Measurements from ENCODE around the gene DTNB.
"Not testable (repeated sequence)": the region's sequence is repeated elsewhere in the genome, so short reads cannot be mapped to it uniquely, and the experiment has no call there.

DTNB gene

DNA sequence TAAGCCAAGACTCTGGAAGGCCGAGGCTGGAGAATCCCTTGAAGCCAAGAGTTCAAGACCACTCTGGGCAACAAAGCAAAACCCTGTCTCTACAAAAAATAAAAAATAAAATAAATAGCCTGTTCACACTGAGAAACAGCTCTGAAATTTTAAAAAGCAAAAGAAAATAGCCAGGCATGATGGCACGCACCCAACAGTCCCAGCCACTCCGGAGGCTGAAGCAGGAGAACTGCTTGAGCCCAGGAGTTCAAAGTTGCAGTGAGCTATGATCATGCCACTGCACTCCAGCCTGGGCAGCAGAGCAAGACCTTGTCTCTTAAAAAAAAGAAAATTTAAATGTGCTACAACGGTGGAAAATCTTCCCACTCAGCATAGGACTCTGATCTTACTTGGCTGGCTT is 52.7 kb downstream of the DTNB start:
- DNase-seq = no peak

- no peak for DNase-seq
These were observed 53.3 kb downstream of the DTNB start for GRCh38 chr2:25620077-25620476.

DNA sequence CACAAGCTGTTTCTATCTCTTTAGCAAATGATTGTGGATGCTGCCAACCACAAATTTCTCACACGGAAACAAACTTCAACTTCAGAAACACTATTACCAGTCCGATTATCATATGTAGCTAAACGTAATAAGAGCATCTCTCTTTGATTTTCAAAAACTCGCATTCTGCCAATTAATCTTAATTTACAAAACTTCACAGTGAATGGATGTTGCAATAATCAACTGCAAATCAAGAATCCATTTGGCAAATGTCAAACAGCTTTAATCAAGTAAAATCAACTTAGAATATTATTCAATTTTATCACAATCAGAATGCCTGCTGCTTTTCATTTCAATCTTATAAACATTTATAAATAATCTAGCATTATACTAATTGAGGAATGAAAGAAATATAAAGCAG is 54.2 kb downstream of the DTNB start:
- no peak for DNase-seq

GRCh38 chr2:25618676-25619075 is 54.7 kb downstream of the DTNB start:
- DNase-seq = no peak

GRCh38 chr2:25617948-25618646 is 55.3 kb downstream of the DTNB start:
- DNase-seq = no peak

DNA sequence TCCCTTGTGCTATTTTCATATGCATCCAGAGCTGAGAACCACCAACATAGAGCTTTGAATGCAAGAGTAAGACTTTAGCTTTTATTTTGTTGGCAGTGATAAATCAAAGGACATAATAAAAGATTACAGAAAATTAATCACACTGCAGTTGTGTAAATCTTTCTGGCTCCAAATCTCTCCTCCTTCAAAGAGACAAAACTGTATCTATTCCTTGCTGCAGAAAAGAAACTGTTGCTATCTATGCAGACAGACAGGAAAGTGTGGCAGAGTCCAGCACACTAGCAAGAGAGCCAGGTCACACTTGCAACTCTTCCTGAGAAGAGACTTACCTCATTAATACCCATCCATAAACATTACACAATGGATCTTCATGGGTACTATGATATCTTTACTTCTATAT is 57.5 kb downstream of the DTNB start:
- DNase-seq = no peak

DNA sequence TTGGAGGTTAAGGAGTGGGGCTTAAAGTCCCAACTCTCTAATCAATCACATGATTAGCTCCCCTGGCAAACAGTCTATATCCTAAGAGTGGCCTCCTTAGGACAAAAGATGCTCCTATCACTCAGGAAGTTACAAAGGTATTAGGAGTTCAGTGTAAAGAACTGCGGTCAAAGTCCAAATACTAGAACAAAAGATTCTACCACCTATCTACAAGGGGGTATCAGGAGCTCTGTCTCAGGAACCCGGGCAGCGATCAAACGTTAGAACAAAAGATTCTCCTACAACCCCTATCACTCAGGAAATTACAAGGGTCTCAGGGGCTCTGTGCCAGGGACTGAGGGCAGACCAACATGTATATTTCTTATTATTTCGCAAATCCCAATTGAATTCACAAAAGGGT is 58.0 kb downstream of the DTNB start:
- DNase-seq = no peak

DNA sequence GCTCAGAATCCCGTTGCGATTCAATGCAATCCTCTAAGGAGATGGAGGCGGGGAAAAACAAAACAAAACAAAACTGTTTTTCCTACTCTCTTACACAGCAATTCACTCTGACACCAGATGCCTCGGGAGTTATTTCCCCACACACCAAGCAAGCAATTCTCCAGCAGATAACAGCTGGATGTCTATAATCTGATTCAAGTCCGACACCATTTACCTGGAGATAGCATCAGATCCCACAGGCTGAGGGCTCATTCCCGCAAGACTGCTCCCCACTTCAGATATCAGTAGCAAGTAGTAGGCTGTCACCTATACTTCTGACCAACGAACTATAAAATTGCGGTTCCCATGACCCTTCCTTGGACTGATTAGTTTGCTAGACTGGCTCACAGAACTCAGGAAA is 58.7 kb downstream of the DTNB start:
- DNase-seq = no peak

- DNase-seq = no peak
These were observed 64.7 kb downstream of the DTNB start for GRCh38 chr2:25608718-25609117.

- peak; percentile 32 for DNase-seq
These were observed 66.5 kb downstream of the DTNB start for GRCh38 chr2:25606892-25607291.

- DNase-seq = no peak
These were observed 71.0 kb downstream of the DTNB start for GRCh38 chr2:25602333-25602723.

DNA sequence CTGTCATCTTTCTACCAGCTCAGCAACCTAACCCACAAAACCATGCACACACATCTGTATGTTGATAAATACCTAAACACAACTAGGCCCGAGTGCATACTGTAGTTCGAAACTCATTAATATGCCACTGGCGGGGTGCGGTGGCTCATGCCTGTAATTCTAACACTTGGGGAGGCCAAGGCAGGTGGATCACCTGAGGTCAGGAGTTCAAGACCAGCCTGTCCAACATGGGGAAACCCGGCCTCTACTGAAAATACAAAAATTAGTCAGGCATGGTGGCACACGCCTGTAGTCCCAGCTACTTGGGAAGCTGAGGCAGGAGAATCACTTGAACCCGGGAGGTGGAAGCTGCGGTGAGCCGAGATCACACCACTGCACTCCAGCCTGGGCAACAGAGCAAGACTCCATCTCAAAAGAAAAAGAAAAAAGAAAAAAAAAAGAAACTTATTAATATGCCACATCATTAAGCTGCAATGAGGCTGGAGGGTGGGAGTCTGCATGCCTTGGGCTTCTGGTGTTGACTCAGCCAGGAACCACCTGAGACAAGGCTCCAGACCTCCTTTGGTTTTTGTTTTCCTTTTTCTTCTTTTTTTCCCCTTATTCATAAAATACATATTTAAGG is 71.6 kb downstream of the DTNB start:
- not testable (repeated sequence) for DNase-seq

GRCh38 chr2:25598911-25599310 is 74.5 kb downstream of the DTNB start:
- DNase-seq = no peak

- no peak for DNase-seq
These were observed 75.0 kb downstream of the DTNB start for GRCh38 chr2:25598332-25598731.

DNA sequence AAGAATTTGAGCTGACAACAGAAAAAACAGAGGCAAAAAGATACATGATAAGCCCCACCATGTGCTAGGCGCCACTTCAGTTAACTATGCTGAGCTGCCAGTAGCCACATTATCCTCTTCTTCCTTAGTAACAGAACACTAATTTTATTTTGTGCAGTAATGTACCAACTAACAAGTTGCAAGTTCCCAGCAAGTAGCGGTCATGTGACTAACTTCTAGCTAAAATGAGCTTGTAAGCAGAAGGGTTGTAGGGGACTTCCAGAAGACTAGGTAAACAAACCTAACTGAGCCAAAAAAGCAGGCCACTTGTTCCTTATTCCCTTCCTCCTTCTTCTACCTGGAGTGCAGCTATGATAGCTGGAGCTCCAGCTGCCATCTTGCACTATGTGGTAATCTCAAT is 75.5 kb downstream of the DTNB start:
- DNase-seq = peak; percentile 26

DNA sequence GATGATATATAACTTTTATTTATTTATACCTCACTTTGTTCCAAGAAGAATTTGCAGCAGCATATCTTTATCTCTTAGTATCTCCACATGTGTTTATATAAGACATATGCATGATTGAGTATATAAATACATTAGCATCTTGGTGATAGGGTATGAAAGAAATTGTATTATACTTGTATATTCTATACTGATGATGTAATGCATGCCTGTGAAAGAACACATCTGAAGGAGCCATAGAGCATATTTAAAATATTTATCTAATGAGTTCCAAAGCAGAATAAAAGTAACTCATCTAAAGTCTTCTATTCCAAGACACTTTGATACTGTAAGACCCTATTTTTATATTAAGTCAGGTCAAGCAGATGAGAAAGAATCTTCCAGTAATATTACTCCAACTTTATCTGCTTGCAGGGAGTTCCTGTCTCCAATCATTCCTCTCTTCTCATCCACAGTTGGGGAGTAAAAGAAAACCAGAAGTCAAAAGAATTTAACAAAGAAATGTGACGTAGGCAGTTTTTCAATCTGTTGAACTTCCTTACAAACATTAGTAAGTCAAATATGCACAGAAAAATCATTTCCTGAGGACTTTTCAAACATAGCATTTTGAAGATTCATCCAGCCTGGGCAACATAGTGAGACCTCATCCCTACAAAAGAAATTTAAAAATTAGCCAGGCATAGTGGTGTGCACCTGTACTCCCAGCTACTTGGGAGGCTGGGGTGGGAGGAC is 76.7 kb downstream of the DTNB start:
- no peak for DNase-seq

DNA sequence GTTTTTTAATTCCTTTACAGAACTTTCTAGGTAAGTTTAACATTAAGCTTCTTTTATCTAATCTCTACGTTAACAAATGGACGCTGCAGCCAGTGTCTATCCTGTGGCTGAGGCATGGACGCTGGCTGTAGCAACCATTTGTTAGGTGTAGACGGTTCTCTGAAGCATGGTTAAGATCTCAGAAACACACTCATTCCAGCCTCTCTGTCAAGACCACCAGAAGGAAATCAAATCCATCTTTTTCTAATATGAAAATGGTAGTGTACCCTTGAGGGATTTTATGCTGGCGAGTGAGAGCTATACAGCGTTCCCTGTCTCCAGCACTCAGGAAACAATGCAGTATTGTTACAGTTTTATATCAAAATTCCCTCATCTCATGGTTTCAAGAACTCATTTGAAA is 78.0 kb downstream of the DTNB start:
- DNase-seq = no peak

DNA sequence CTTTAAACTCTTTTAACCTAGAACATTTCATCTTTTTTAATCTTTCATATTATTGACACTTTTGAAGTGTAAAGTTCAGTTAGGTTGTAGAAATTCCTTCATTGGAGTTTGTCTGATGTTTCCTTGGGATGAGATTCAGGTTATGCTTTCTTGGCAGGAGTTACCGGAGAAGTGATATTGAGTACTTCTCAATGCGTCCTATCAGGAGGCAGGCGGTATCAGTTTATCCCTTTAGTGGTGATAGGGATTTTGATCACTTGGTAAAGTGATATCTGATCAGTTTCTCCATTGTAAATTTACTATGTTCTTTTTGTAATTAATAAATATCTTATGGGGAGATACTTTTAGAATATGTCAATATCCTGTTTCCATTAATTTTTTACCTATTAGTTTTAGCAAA is 78.4 kb downstream of the DTNB start:
- no peak for DNase-seq

GRCh38 chr2:25592766-25593292 is 80.5 kb downstream of the DTNB start:
- no peak for DNase-seq

DNA sequence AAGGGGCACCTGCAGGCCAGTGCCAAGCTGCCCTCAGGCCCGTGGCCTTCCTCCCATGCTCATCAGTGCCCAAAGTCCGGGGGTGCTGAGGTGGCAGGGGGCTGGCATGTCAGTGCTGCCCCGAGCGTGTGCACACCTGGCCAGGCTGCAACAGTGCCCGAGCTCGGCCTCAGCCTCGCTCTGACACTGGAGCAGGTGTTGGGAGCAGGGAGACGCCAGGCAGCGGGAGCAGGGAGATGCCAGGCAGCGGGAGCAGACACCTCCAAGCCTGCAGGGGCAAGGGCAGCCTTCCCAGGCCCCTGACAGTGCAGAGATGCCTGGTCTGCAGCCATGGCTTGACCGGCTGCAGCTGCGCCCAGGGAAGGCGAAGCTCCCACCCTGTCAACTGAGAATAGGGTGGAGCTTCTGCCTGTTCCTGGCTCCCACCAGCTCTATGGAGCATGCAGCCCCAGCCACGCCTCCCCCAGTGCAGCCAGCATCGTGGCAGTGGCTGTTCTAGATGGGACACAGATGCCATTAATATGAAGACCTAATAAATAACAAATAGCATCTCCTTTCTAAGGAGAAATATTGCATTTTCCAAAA is 82.4 kb downstream of the DTNB start:
- DNase-seq = no peak

DNA sequence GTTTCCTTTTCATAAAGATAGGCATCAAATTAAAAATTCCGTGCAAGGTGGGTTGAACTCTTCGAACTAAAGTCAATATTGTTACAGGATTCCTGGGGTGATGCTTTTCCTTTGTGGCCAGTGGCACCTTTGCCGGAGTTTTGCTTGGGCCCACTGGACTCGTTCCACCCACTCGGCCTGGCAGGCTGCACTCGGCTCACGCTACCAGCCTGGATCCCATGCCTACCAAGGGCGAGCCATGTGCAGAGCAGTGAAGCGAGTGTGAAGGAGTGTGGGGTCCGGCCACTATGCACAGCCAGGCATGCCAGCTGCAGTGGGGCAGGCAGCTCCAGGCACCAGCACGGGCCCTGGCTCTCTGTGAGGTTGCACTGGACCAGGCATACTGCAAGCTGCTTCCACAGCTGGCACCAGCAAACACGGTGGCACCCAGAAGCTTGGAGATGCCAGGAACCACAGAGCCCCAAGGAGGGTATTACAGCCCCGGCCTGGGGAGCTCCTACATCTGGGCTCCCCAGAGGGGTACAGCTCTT is 83.6 kb downstream of the DTNB start:
- no peak for DNase-seq

DNA sequence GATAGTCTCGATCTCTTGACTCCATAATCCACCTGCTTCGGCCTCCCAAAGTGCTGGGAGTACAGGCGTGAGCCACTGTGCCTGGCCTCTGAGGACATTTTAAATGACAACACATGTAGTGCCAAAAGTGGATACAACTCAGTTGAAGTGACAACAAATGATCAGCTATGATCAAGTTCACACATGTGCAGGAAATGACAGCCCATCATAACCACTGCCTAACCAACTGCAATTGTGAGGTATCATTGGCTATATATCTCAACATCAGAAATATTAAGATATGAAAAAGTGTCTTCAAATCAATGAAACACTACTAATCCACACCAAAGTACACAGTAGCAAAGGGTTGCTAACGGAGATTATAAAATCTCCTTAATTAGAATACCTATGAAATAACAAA is 84.8 kb downstream of the DTNB start:
- no peak for DNase-seq

- DNase-seq = no peak
These were observed 86.0 kb downstream of the DTNB start for GRCh38 chr2:25587361-25587760.

Measured in CD4-positive, alpha-beta T cell treated with Interleukin-4 for 4 hours (primary cell).